Measurements from ENCODE around the gene CCSER2.

CCSER2 gene

GRCh38 chr10:84456126-84456525 is 127.7 kb downstream of the CCSER2 start:
- no peak overlapping the region for H3K4me3 ChIP-seq (ENCODE audit: low read length, poor library complexity, severe bottlenecking)
- H3K9ac ChIP-seq (ENCODE audit: low read depth, low read length, poor library complexity, severe bottlenecking) = no peak overlapping the region
- H3K79me2 ChIP-seq (ENCODE audit: insufficient read depth, low read length) = no peaks in the 10 kb centered on the region
- no peaks in the 10 kb centered on the region for H3F3A ChIP-seq (ENCODE audit: low read depth)
- peaks cover 10% of the 10 kb centered on the region; the same call in 1 of the 2 replicates for H3K36me3 ChIP-seq (ENCODE audit: insufficient read depth, low read length)
- no peaks in the 10 kb centered on the region for H4K20me1 ChIP-seq (ENCODE audit: insufficient read depth, low read length, poor library complexity, severe bottlenecking)
- no peak for TF ChIP-seq EZH2phosphoT487 (IDR thresholded peaks at IDR 0.05; ENCODE audit: borderline replicate concordance)
- TF ChIP-seq CTCF (conservative IDR thresholded peaks at IDR 0.05; ENCODE audit: low read length) = no peak
- H3K27me3 ChIP-seq (ENCODE audit: insufficient read depth, low read length, poor library complexity, severe bottlenecking) = no peaks in the 10 kb centered on the region
- no peaks in the 10 kb centered on the region for H3K4me1 ChIP-seq (ENCODE audit: insufficient read depth, low read length, poor library complexity, severe bottlenecking)
- H3K9me2 ChIP-seq (replicated peaks; ENCODE audit: low read depth, low read length) = no peaks in the 10 kb centered on the region
- no peak overlapping the region for H3K4me2 ChIP-seq (ENCODE audit: low read depth, low read length, poor library complexity, severe bottlenecking)
- H2AFZ ChIP-seq (ENCODE audit: low read length) = no peak overlapping the region
- peaks cover 6% of the 10 kb centered on the region; the same call in 1 of the 2 replicates for H3K9me3 ChIP-seq (ENCODE audit: insufficient read depth, low read depth, low read length)

- Histone ChIP-seq H3K9me2 (replicated peaks; ENCODE audit: low read depth, low read length) (no peaks in the 10 kb centered on the region), H3K27me3 (ENCODE audit: insufficient read depth, low read length, poor library complexity, severe bottlenecking) (no peaks in the 10 kb centered on the region), H3K4me1 (ENCODE audit: insufficient read depth, low read length, poor library complexity, severe bottlenecking) (no peaks in the 10 kb centered on the region), H3K36me3 (ENCODE audit: insufficient read depth, low read length) (peaks cover 14% of the 10 kb centered on the region; the same call in 1 of the 2 replicates), H3K4me2 (ENCODE audit: low read depth, low read length, poor library complexity, severe bottlenecking) (no peak overlapping the region), H3K9ac (ENCODE audit: low read depth, low read length, poor library complexity, severe bottlenecking) (no peak overlapping the region), H4K20me1 (ENCODE audit: insufficient read depth, low read length, poor library complexity, severe bottlenecking) (no peaks in the 10 kb centered on the region), H3K9me3 (ENCODE audit: insufficient read depth, low read depth, low read length) (peaks cover 6% of the 10 kb centered on the region; the same call in 1 of the 2 replicates), H3K4me3 (ENCODE audit: low read length, poor library complexity, severe bottlenecking) (no peak overlapping the region), H2AFZ (ENCODE audit: low read length) (no peak overlapping the region), H3F3A (ENCODE audit: low read depth) (no peaks in the 10 kb centered on the region), H3K79me2 (ENCODE audit: insufficient read depth, low read length) (no peaks in the 10 kb centered on the region)
- TF ChIP-seq EZH2phosphoT487 (IDR thresholded peaks at IDR 0.05; ENCODE audit: borderline replicate concordance) (no peak), CTCF (conservative IDR thresholded peaks at IDR 0.05; ENCODE audit: low read length) (no peak)
Measured at GRCh38 chr10:84460520-84460919, 132.1 kb downstream of the CCSER2 start.

- H3K9me2 ChIP-seq (replicated peaks; ENCODE audit: low read depth, low read length) = no peaks in the 10 kb centered on the region
- H3K4me1 ChIP-seq (ENCODE audit: insufficient read depth, low read length, poor library complexity, severe bottlenecking) = no peaks in the 10 kb centered on the region
- H4K20me1 ChIP-seq (ENCODE audit: insufficient read depth, low read length, poor library complexity, severe bottlenecking) = no peaks in the 10 kb centered on the region
- H2AFZ ChIP-seq (ENCODE audit: low read length) = no peak overlapping the region
- no peak overlapping the region for H3K9ac ChIP-seq (ENCODE audit: low read depth, low read length, poor library complexity, severe bottlenecking)
- no peak overlapping the region for H3K4me3 ChIP-seq (ENCODE audit: low read length, poor library complexity, severe bottlenecking)
- no peaks in the 10 kb centered on the region for H3F3A ChIP-seq (ENCODE audit: low read depth)
- H3K4me2 ChIP-seq (ENCODE audit: low read depth, low read length, poor library complexity, severe bottlenecking) = no peak overlapping the region
- no peaks in the 10 kb centered on the region for H3K79me2 ChIP-seq (ENCODE audit: insufficient read depth, low read length)
- no peaks in the 10 kb centered on the region for H3K27me3 ChIP-seq (ENCODE audit: insufficient read depth, low read length, poor library complexity, severe bottlenecking)
- H3K9me3 ChIP-seq (ENCODE audit: insufficient read depth, low read depth, low read length) = no peaks in the 10 kb centered on the region
- TF ChIP-seq EZH2phosphoT487 (IDR thresholded peaks at IDR 0.05; ENCODE audit: borderline replicate concordance) = no peak
- TF ChIP-seq CTCF (conservative IDR thresholded peaks at IDR 0.05; ENCODE audit: low read length) = no peak
- peaks cover 18% of the 10 kb centered on the region; the same call in 1 of the 2 replicates for H3K36me3 ChIP-seq (ENCODE audit: insufficient read depth, low read length)
Measured at GRCh38 chr10:84469470-84469869, 141.1 kb downstream of the CCSER2 start.

Data from Loucy (cell line).